Measurements from ENCODE around the gene ZNHIT6.
"Not testable (repeated sequence)": the region's sequence is repeated elsewhere in the genome, so short reads cannot be mapped to it uniquely, and the experiment has no call there.

The ZNHIT6 gene, protein sequence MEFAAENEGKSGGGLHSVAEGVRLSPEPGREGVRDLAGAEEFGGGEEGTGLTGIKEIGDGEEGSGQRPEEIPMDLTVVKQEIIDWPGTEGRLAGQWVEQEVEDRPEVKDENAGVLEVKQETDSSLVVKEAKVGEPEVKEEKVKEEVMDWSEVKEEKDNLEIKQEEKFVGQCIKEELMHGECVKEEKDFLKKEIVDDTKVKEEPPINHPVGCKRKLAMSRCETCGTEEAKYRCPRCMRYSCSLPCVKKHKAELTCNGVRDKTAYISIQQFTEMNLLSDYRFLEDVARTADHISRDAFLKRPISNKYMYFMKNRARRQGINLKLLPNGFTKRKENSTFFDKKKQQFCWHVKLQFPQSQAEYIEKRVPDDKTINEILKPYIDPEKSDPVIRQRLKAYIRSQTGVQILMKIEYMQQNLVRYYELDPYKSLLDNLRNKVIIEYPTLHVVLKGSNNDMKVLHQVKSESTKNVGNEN

GRCh38 chr1:85707990-85708828, at the start of gene ZNHIT6:
Gene ZNHIT6, minus strand, starts transcription at chr1:85708433. Its CDS starts 149 bp downstream, at chr1:85708284.
- peak; percentile 86 to 88 for DNase-seq

- DNase-seq, result no peak
These were observed 48.6 kb upstream of the ZNHIT6 start for GRCh38 chr1:85756864-85757263.

DNA sequence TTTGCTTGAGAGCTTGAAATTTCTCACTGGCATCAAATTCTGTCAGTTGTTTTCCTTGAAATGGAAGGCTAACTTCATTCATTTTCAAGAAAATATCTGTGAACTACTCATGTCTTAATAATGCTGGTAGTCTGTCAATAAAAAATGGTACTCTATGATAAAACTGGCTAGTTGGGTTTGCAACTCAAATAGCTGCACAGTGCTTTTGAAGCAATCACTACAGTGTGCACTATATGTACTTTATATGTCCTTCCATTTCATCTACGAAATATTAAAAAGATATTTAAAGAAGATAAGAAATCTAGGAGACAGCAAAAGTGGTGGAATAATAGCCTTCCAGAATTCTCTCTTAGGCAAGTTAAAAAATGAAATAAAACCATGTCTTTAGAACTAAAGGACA, 39.9 kb upstream of the ZNHIT6 start:
- DNase-seq, result no peak

GRCh38 chr1:85746777-85747176, 38.5 kb upstream of the ZNHIT6 start:
- no peak for DNase-seq

GRCh38 chr1:85743814-85744213, 35.6 kb upstream of the ZNHIT6 start:
- no peak for DNase-seq

- no peak for DNase-seq
These were observed 26.7 kb upstream of the ZNHIT6 start for GRCh38 chr1:85734931-85735330.

DNA sequence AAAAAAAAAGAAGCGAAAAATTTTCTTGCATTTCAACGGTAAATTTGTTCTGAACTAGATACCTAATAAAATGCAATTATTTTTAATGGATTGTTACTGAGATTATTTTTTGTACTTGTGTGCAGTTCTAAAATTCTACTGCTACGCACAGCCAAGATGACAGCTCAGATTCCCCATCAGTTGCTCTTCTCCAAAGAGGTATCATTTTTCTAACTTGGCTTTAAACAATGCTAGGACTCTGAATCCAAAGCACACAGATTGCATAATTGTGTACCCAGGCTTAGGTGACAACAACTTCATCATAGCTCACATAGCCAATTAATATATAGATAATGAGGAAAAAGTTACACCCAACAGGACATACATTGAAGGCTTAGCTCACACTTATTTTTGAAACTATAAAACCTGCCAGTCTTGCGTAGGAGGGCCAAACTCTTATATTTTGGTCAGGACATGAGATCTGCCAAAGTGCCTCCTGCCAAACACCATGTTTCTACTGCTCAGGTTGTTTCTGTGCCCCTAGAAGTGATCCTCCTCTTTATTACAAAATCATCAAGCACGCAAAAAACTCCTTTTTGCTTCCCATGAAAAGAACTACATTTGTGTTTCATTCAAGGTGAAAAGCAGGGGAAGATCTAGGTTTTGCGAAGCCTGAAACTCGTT, 10.6 kb upstream of the ZNHIT6 start:
- no peak for DNase-seq

- DNase-seq, result not testable (repeated sequence)
These were observed 6.3 kb upstream of the ZNHIT6 start for GRCh38 chr1:85714418-85715114.

- no peak for DNase-seq
These were observed 595 bp upstream of the ZNHIT6 start for GRCh38 chr1:85708829-85709227.

GRCh38 chr1:85707267-85707989, 805 bp downstream of the ZNHIT6 start:
- no peak for DNase-seq

GRCh38 chr1:85705940-85706339, 2.3 kb downstream of the ZNHIT6 start:
- DNase-seq, result no peak

DNA sequence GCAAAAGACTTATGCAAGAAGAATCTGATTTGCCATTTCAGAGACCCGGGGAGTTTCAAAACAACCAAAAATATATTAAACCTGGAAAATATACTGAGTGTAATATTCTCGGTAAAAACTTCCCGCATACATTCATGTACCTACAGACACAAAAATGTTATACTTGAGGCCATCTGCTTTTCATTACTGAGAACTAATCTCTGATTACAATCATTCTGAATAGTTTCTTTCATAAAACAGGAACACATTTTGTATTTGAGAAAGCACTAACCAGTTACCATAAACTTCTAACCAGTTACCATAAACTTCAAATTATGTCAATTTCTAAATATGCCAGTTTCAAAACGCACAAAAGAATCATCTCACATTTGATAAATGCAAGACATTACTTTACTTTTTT, 7.8 kb downstream of the ZNHIT6 start:
- DNase-seq, result no peak

GRCh38 chr1:85697895-85698294, 10.3 kb downstream of the ZNHIT6 start:
- DNase-seq, result no peak

DNA sequence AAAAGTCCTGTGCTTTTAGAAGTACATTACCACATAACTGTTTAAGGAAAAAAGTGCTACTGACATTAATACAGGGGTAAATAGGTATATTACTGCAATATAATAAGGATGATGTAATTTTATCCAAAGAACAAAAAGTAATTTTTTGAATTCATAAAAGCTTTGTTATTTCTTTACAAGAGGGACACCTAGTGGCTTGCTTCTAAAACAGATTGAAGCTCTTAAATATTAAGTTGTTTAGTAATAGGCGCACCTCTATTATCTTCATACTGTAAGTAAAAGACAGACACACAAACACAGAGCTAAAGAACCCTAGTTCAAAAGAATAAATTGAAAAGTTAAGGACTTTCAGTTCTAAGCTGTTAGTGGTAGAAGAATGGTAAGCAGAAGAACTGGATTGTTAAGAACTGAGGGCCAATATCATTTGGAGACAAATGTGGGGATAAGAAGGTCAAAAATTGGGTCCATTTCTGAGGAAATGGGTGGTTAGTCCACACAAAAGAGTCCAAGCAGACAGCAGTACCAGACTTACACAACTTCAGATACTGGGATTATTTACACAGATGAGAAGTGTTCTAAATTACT, 15.4 kb downstream of the ZNHIT6 start:
- DNase-seq, result no peak

DNA sequence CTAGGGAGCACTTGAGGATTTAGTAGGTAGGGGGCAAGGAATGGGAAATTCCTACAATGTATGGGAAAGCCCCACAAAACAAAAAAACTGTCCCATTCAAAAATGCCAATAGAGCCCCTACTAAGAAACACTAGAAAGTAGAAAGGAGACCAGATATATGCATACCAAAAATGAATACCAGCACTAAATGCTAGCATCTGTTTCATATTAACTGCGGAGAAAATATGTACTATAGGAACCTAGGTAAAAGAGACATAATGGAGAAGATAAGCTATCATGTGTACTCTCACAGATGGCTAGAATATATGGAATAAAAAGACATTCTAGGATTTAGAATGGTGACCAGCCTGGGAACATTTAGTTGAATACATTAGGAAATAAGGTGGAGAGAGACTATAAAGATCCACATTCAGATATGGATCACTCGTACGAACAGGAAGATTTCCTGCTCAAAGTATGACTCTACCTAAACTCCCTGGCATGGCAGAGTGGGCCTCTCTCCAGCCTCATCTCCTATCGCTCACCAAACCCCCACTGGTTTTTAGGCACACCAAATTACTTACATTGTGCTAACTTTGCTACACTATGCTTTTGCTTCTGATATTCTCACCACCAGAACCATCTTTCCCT, 18.3 kb downstream of the ZNHIT6 start:
- DNase-seq, result no peak

- DNase-seq, result no peak
These were observed 24.8 kb downstream of the ZNHIT6 start for GRCh38 chr1:85683292-85684025.

DNA sequence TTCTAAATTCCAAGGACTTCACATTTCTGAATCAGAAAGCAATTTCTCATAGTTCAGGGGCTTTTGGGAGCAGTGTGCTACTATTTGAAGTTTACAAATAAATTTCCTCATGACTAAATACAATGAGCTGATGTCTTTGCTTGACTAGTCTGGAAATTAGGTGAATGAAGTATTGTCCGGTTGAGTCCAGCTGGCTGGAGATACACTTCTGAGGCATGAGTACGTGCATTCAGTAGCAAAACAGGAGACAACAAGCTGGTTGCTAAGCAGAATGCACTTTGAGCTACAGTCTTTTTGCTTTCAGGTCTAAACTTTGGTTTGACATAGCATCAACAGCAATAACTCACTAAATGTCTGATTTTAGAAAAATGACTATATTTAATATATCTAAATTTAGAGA, 27.1 kb downstream of the ZNHIT6 start:
- DNase-seq, result no peak

DNA sequence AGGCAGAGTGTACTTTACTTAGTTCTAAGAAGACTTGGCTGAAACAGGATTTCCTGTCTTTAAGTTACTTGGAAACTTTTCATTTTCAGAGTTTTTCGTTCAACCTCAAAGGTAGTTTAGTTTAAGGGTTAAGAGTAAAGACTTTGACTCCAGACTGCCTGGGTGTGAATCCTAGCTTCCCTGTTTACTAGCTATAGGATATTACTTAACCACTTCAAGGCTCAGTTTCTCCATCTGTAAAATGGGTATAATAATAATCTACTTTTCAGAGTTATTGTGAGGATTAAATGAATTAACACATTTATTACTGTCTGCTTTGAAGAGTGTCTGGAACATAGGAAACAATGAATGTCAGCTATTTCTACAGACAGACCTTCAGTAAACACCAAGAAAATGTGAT, 30.0 kb downstream of the ZNHIT6 start:
- no peak for DNase-seq

DNA sequence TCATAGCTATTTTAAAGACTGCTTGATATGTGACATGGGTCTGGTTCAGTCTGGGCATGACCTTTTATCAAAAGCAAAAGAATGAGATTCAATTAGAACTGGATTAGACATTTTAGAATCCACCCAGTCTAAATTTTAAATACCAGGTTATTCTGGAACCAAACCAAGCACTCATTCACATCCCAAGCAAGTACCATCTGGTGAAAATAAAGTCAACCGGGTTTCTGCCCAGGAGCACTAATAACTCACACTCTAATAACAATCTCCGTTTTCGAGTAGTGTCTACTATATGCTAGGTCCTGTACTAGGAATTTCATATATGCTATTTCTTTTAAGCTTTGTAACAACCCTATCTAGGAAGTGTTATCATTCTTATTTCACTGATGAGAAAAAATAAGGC, 30.6 kb downstream of the ZNHIT6 start:
- DNase-seq, result no peak

GRCh38 chr1:85672031-85672660, 36.1 kb downstream of the ZNHIT6 start:
- no peak for DNase-seq
